ENCODE data around the gene ZNF414.

GRCh38 chr19:8515317-8515716 lies 1.4 kb upstream of the ZNF414 start:
- TF ChIP-seq EP300 (IDR thresholded peaks at IDR 0.05) (no peak), CTCF (IDR thresholded peaks at IDR 0.05) (no peak)
